Lower leg skin (tissue), 4 donors: ENCODE measurements around the gene DICER1. TPM values are rescaled to one million over a fixed set of nuclear protein-coding genes. Genes with fewer than 3 reads are reported as not detected.

Source experiments
- DNase-seq, 2 donors: peaks; one replicate each; pipeline ENCODE4 v3.0.0-alpha.2; 2019; ENCODE audit warnings: low spot score in 2 of 2
- H3K4me3 ChIP-seq: fragments of 200-600 bp; sonication (generic); 2 replicates; pipeline ENCODE4 v1.5.1; 2017; ENCODE audit warnings: mild to moderate bottlenecking, low read depth; ENCODE audit not compliant: poor library complexity, severe bottlenecking
- CTCF ChIP-seq, 3 donors: fragments of 450-650 bp; IDR thresholded peaks; one replicate each; pipeline ENCODE4 v1.5.1; 2016; ENCODE audit warnings: antibody characterized with exemption in 3 of 3, mild to moderate bottlenecking in 3 of 3, moderate library complexity in 2 of 3
- POLR2A ChIP-seq, 2 donors: fragments of 450-650 bp; IDR thresholded peaks; one replicate each; pipeline ENCODE4 v1.6.1; 2016 to 2017; ENCODE audit warnings: antibody characterized with exemption in 2 of 2, mild to moderate bottlenecking in 1 of 2, moderate library complexity in 1 of 2
- whole genome bisulfite sequencing, 2 donors: methylation state at CpG; one replicate each; pipeline ENCODE4 v1.1.5; 2018; 5-methylcytosine and 5-hydroxymethylcytosine counted together
- intact Hi-C: fragments of 100-400 bp; cut with DNase I; formaldehyde crosslinking; loops from one replicate; pipeline ENCODE4 v1.15.0; 2023; ENCODE audit warnings: low total_unique reads
- total RNA-seq, 4 donors: library from RNA; depleted of rRNA; stranded (reverse); fragments of >200 nt; gene quantifications; one replicate each; pipeline ENCODE4 v1.1.0, GENCODE V29; 2016

The DICER1 gene
- total RNA-seq, 4 donors from 2014 or later = 32.8 to 70.4 (median 45.0) TPM

- 76 to 81% methylated on average over 5 of the region's 5 CpGs for WGBS, 2 donors
- no peak for DNase-seq
- H3K4me3 ChIP-seq = no peak overlapping the region
- intact Hi-C loops = no loop called here
- no peak for TF ChIP-seq POLR2A (IDR thresholded peaks at IDR 0.05)
These were observed 54.7 kb downstream of the DICER1 start for GRCh38 chr14:95102680-95103044.

DNA sequence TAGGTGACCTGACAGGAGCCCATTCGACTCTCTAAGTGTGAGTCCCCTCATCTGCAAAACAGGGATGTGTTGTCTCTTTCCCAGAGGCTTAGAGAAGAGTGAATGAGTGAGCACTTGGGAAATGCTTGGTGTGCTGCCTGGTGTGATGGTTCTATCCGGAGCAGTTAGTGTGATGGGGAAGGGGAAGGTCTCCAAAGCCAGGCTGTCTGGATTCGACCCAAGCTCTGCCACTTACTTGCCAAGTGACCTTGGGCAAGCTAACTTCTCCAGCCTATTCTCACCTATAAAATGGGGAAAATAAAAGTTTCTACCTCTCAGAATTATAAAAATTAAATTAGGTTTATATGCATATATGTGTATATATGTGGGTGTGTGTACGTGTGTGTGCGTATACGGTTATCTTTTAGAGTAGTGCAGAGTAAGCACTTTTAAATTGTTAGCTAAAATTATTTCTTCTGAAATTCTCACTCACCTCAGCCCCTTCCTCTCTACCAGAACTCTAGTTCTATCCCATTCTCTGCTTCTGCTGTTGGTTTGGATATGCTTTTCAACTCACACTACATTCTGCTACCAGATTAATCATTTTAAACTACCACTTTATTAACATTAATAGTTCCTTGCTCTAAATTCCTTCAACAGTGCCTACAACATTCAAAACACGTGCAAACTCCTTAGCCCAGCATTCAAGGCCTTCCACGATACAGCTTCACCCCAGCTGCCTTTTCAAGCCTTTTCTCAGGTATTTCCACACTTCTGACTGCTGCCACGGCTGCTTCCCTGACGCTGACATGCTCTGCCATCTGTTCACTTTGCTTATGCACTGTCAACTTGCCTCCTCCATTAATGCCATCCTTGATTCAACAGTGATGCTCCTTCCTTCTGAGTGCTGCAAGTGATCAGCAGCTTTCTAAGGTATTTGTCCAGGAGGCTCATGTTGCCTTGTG is 55.3 kb downstream of the DICER1 start:
- DNase-seq = no peak
- intact Hi-C loops = no loop called here
- H3K4me3 ChIP-seq = no peak overlapping the region
- WGBS, 2 donors = 86 to 90% methylated on average over 10 of the region's 10 CpGs
- TF ChIP-seq CTCF (IDR thresholded peaks at IDR 0.05) (no peak), POLR2A (IDR thresholded peaks at IDR 0.05) (no peak)

- intact Hi-C loops = loop anchor here (10.0 kb wide), 1 partner anchor 404 kb away; no protein-coding TSS in a partner anchor
- no peak overlapping the region for H3K4me3 ChIP-seq
- TF ChIP-seq CTCF (IDR thresholded peaks at IDR 0.05) = peak in 1 of 3 donors; percentile 42
- TF ChIP-seq POLR2A (IDR thresholded peaks at IDR 0.05) = no peak
- DNase-seq = peak; percentile 60 to 91
- 12 to 15% methylated on average over 3 of the region's 3 CpGs for WGBS, 2 donors
These were observed 58.2 kb downstream of the DICER1 start for GRCh38 chr14:95098984-95099599.

DNA sequence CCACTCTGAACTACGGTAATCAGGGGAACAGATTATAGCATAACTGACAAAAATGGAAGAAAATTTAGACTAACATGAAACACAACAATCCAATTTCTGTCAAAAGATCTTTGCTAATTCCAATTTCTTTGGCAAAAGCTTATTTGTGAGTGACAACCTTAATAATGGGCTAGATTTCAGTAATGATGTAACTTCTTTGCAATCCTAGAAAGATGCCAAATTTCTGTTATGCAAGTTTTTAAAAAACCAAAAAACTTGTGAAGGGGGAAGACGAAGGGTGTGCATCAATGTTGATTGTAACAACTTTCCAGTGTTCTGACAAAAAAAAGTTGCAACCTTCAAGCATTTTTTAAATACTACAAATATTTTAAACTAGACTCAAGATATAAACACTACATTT is 59.9 kb downstream of the DICER1 start:
- intact Hi-C loops = loop anchor here (10.0 kb wide), 1 partner anchor 403 kb away; no protein-coding TSS in a partner anchor

DNA sequence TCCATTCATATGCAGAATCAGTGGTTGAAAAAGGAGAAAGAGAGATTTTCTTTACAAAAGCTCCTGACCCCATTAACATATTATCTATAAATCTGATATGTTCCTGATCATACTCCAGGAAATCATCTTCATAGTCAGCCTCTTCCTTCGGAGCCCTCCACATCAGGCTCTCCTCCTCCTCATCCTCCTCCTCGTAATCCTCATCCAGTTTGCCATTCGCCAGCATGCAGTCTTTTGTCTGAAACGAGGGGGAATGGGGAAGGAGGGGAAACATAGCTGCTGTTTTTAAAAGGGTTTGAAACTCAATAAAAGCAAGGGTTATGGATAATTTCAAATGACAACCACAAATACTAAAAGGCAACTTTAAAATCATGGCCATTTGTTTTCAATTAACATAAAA is 60.9 kb downstream of the DICER1 start:
- intact Hi-C loops = loop anchor here (10.0 kb wide), 1 partner anchor 402 kb away; no protein-coding TSS in a partner anchor
- no peak for DNase-seq
- H3K4me3 ChIP-seq = no peak overlapping the region
- WGBS, 2 donors = 72 to 79% methylated on average over 4 of the region's 4 CpGs
- TF ChIP-seq CTCF (IDR thresholded peaks at IDR 0.05) = no peak
- TF ChIP-seq POLR2A (IDR thresholded peaks at IDR 0.05) = no peak

More for the DNA sequence above, 59.9 kb downstream of the DICER1 start:
- WGBS, 2 donors = 63 to 69% methylated on average over 2 of the region's 2 CpGs
- no peak for DNase-seq
- H3K4me3 ChIP-seq = no peak overlapping the region
- no peak for TF ChIP-seq POLR2A (IDR thresholded peaks at IDR 0.05)
- no peak for TF ChIP-seq CTCF (IDR thresholded peaks at IDR 0.05)

GRCh38 chr14:95095996-95096395 is 61.3 kb downstream of the DICER1 start:
- intact Hi-C loops = loop anchor here (10.0 kb wide), 1 partner anchor 401 kb away; no protein-coding TSS in a partner anchor
- TF ChIP-seq CTCF (IDR thresholded peaks at IDR 0.05) (no peak), POLR2A (IDR thresholded peaks at IDR 0.05) (no peak)
- 82 to 83% methylated on average over 8 of the region's 8 CpGs for WGBS, 2 donors
- no peak for DNase-seq
- H3K4me3 ChIP-seq = no peak overlapping the region
